Measurements from ENCODE around the gene CEP170B.

CEP170B gene

DNA sequence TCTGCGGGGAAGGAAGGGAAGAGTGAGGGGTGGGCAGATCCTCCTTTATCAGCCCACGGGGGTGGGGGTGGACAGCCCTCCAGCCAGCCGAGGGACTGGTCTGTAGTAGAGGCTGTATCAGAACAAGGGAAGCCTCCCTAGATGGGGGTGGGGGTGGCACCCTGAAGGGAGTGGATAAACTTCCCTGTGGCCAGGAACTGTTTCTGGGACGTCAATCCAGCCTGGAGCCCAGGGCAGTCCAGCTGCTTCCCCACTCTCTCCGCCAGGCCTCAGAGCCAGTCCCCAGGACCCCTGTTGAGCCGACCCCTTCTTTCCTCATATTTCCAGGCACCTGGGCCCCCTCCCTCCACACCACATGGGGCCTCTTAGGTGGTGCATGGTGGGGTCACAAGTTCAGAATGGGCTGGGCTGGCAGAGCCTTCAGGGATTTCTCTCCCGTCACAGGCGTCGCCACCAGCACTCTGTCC lies 66.3 kb downstream of the CEP170B start:
- Histone ChIP-seq H3K18ac (ENCODE audit: low read length) (no peak overlapping the region), H3K27me3 (ENCODE audit: insufficient read depth, low read length) (peaks cover 48% of the 10 kb centered on the region), H3K36me3 (ENCODE audit: control insufficient read depth in 1 of 2, insufficient read depth in 2 of 2, low read length in 2 of 2) (no peaks in the 10 kb centered on the region), H3K14ac (ENCODE audit: low read length) (no peak overlapping the region), H3K27ac (ENCODE audit: low read depth, low read length) (no peak overlapping the region), H2BK12ac (ENCODE audit: low read length) (no peak overlapping the region), H3K4me1 (ENCODE audit: control insufficient read depth in 1 of 2, insufficient read depth in 2 of 2, low read length in 2 of 2) (peaks cover 0 to 2% of the 10 kb centered on the region in 2 experiments), H4K91ac (ENCODE audit: low read depth, low read length) (no peak overlapping the region), H3K4me2 (ENCODE audit: low read length) (no peak overlapping the region), H3K4ac (ENCODE audit: low read depth, low read length) (no peak overlapping the region), H2AFZ (ENCODE audit: insufficient read depth, low read length, poor library complexity) (no peak overlapping the region), H4K8ac (ENCODE audit: low read depth, low read length) (no peak overlapping the region), H3K79me1 (ENCODE audit: low read length) (no peaks in the 10 kb centered on the region), H2BK120ac (ENCODE audit: insufficient read depth, low read length, poor library complexity) (no peak overlapping the region), H3K23ac (ENCODE audit: low read length) (no peak overlapping the region), H2AK5ac (ENCODE audit: low read length) (no peak overlapping the region), H2BK5ac (ENCODE audit: low read depth, low read length, poor library complexity) (no peak overlapping the region), H3K9ac (ENCODE audit: low read length) (no peak overlapping the region), H4K12ac (ENCODE audit: low read depth, low read length) (no peak overlapping the region), H3K4me3 (ENCODE audit: low read depth, low read length) (no peak overlapping the region), H3K79me2 (ENCODE audit: control insufficient read depth, insufficient read depth, low read length, poor library complexity) (no peaks in the 10 kb centered on the region), H3K9me3 (ENCODE audit: insufficient read depth, low read depth, low read length) (peaks cover 11% of the 10 kb centered on the region)
- no peak for DNase-seq
- WGBS (ENCODE audit: extremely low coverage, insufficient coverage, insufficient read length) = no CpG with 5 or more reads among the region's 9 CpGs

DNA sequence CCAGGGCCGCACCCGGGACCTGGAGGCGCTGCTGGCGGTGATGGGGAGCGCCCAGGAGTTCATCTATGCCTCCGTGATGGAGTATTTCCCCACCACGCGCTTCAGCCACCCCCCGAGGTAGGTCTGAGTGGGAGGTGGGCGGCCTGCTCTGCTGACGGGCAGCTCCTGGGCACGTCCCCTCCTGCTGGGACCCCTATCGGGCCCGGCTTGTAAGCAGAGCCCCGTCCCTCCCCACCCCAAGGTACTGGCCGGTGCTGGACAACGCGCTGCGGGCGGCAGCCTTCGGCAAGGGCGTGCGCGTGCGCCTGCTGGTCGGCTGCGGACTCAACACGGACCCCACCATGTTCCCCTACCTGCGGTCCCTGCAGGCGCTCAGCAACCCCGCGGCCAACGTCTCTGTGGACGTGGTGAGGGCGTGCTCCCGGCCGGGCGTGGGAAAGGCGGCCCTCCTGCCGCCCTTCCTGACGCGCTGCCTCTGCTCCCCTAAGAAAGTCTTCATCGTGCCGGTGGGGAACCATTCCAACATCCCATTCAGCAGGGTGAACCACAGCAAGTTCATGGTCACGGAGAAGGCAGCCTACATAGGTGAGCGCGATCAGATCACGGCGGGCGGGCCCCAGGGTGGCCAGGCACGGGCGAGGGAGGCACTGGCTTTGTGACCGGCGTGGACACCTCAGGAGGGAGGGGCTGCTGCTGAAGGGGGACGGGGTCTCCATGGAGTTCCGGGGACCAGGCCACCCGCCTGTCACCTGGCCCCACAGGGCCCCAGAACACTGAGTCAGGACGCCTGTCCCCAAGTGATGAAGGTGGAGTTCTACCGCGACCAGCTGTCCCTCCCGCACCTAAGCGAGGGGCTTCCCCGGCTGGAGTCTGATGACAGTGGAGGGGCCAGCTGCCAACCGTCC lies 67.0 kb downstream of the CEP170B start:
- H3K4me1 ChIP-seq (ENCODE audit: control insufficient read depth in 1 of 2, insufficient read depth in 2 of 2, low read length in 2 of 2) = peaks cover 0 to 2% of the 10 kb centered on the region in 2 experiments
- no peak overlapping the region for H3K4ac ChIP-seq (ENCODE audit: low read depth, low read length)
- no peak overlapping the region for H2AK5ac ChIP-seq (ENCODE audit: low read length)
- no peak overlapping the region for H2BK12ac ChIP-seq (ENCODE audit: low read length)
- no peak overlapping the region for H4K12ac ChIP-seq (ENCODE audit: low read depth, low read length)
- H3K23ac ChIP-seq (ENCODE audit: low read length) = no peak overlapping the region
- H3K4me3 ChIP-seq (ENCODE audit: low read depth, low read length) = peak overlapping the region; percentile 33
- H4K91ac ChIP-seq (ENCODE audit: low read depth, low read length) = no peak overlapping the region
- no peak overlapping the region for H3K4me2 ChIP-seq (ENCODE audit: low read length)
- WGBS (ENCODE audit: extremely low coverage, insufficient coverage, insufficient read length) = no CpG with 5 or more reads among the region's 64 CpGs
- no peaks in the 10 kb centered on the region for H3K36me3 ChIP-seq (ENCODE audit: control insufficient read depth in 1 of 2, insufficient read depth in 2 of 2, low read length in 2 of 2)
- peaks cover 12% of the 10 kb centered on the region for H3K9me3 ChIP-seq (ENCODE audit: insufficient read depth, low read depth, low read length)
- H4K8ac ChIP-seq (ENCODE audit: low read depth, low read length) = no peak overlapping the region
- peak; percentile 14 to 34 for DNase-seq
- no peak overlapping the region for H2AFZ ChIP-seq (ENCODE audit: insufficient read depth, low read length, poor library complexity)
- no peak overlapping the region for H3K27ac ChIP-seq (ENCODE audit: low read depth, low read length)
- peaks cover 48% of the 10 kb centered on the region for H3K27me3 ChIP-seq (ENCODE audit: insufficient read depth, low read length)
- no peaks in the 10 kb centered on the region for H3K79me2 ChIP-seq (ENCODE audit: control insufficient read depth, insufficient read depth, low read length, poor library complexity)
- no peak overlapping the region for H3K14ac ChIP-seq (ENCODE audit: low read length)
- no peak overlapping the region for H2BK5ac ChIP-seq (ENCODE audit: low read depth, low read length, poor library complexity)
- no peaks in the 10 kb centered on the region for H3K79me1 ChIP-seq (ENCODE audit: low read length)
- H3K18ac ChIP-seq (ENCODE audit: low read length) = no peak overlapping the region
- no peak overlapping the region for H2BK120ac ChIP-seq (ENCODE audit: insufficient read depth, low read length, poor library complexity)
- H3K9ac ChIP-seq (ENCODE audit: low read length) = no peak overlapping the region

DNA sequence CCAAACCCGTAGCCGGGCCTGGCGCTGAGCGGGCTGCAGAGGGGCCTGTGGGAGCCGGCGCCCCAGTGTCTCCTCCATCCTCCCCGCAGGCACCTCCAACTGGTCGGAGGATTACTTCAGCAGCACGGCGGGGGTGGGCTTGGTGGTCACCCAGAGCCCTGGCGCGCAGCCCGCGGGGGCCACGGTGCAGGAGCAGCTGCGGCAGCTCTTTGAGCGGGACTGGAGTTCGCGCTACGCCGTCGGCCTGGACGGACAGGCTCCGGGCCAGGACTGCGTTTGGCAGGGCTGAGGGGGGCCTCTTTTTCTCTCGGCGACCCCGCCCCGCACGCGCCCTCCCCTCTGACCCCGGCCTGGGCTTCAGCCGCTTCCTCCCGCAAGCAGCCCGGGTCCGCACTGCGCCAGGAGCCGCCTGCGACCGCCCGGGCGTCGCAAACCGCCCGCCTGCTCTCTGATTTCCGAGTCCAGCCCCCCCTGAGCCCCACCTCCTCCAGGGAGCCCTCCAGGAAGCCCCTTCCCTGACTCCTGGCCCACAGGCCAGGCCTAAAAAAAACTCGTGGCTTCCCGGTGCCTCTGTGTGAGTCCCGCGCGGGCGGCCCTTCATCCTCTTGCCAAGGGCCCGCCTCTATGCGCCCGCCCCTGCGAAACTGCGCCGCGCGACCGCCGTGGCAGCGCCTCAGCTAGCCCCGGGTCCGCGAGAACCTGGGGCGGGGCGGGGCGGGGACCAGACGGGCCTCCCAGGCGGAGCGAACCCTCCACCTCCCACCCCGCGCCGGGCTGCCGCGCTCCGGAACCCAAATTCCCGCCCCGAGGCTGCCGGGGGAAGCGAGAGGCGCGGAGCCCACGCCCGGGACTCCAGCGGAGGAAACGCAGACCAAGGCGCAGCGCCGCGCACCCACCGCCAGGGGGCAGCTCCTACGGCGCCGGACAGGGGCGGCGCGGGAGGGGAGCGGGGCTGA lies 67.9 kb downstream of the CEP170B start:
- no peak overlapping the region for H3K9ac ChIP-seq (ENCODE audit: low read length)
- H4K12ac ChIP-seq (ENCODE audit: low read depth, low read length) = peak overlapping the region; percentile 39
- no peak overlapping the region for H4K8ac ChIP-seq (ENCODE audit: low read depth, low read length)
- H2BK120ac ChIP-seq (ENCODE audit: insufficient read depth, low read length, poor library complexity) = no peak overlapping the region
- H3K9me3 ChIP-seq (ENCODE audit: insufficient read depth, low read depth, low read length) = peaks cover 13% of the 10 kb centered on the region
- peak overlapping the region; percentile 60 for H3K4me2 ChIP-seq (ENCODE audit: low read length)
- no peak overlapping the region for H4K91ac ChIP-seq (ENCODE audit: low read depth, low read length)
- H3K4me1 ChIP-seq (ENCODE audit: control insufficient read depth in 1 of 2, insufficient read depth in 2 of 2, low read length in 2 of 2) = peaks cover 0 to 2% of the 10 kb centered on the region in 2 experiments
- H3K4me3 ChIP-seq (ENCODE audit: low read depth, low read length) = peak overlapping the region; percentile 39
- DNase-seq = peak; percentile 55 to 86
- no peak overlapping the region for H2BK12ac ChIP-seq (ENCODE audit: low read length)
- no peak overlapping the region for H3K18ac ChIP-seq (ENCODE audit: low read length)
- WGBS (ENCODE audit: extremely low coverage, insufficient coverage, insufficient read length) = no CpG with 5 or more reads among the region's 100 CpGs
- H3K79me1 ChIP-seq (ENCODE audit: low read length) = no peaks in the 10 kb centered on the region
- no peak overlapping the region for H3K4ac ChIP-seq (ENCODE audit: low read depth, low read length)
- H2AFZ ChIP-seq (ENCODE audit: insufficient read depth, low read length, poor library complexity) = peak overlapping the region; percentile 10
- H3K14ac ChIP-seq (ENCODE audit: low read length) = no peak overlapping the region
- H3K36me3 ChIP-seq (ENCODE audit: control insufficient read depth in 1 of 2, insufficient read depth in 2 of 2, low read length in 2 of 2) = no peaks in the 10 kb centered on the region
- H2BK5ac ChIP-seq (ENCODE audit: low read depth, low read length, poor library complexity) = no peak overlapping the region
- H3K27me3 ChIP-seq (ENCODE audit: insufficient read depth, low read length) = peaks cover 48% of the 10 kb centered on the region
- no peak overlapping the region for H3K27ac ChIP-seq (ENCODE audit: low read depth, low read length)
- H3K79me2 ChIP-seq (ENCODE audit: control insufficient read depth, insufficient read depth, low read length, poor library complexity) = no peaks in the 10 kb centered on the region
- no peak overlapping the region for H2AK5ac ChIP-seq (ENCODE audit: low read length)
- no peak overlapping the region for H3K23ac ChIP-seq (ENCODE audit: low read length)

All from trophoblast cell (in vitro differentiated cells and primary cell).